Left cardiac atrium (tissue), 4 donors: ENCODE measurements around the gene UBA1. TPM values are rescaled to one million over a fixed set of nuclear protein-coding genes. Genes with fewer than 3 reads are reported as not detected.
A peak's percentile ranks its signal among the peaks of the same experiment; 100 is the strongest.

Experiments used
- ATAC-seq, 2 donors: fragments of 200-7000 bp; cut with Tn5 transposase; one replicate each; pipeline ENCODE4 v1.9.1; 2020; ENCODE audit warnings: mild to moderate bottlenecking in 2 of 2, moderate library complexity in 2 of 2
- DNase-seq: peaks from one replicate; pipeline ENCODE4 v3.0.0-alpha.2; 2020
- intact Hi-C, 2 donors: fragments of 100-400 bp; cut with DNase I; formaldehyde crosslinking; loops; one replicate each; pipeline versions ENCODE4 v1.14.1 to v1.15.1; 2022 to 2023
- total RNA-seq, 2 donors: library from RNA; stranded (reverse); fragmentation: NEBNext Ultra II Directional; extraction: Animal tissue kit (Norgen Biotek cat#: 25700); gene quantifications; one replicate each; pipeline ENCODE4 v1.2.1, GENCODE V29; 2021
- donor health status: DM: no; HTN: yes; CAD: no.
- donor health status: DM: no; HTN: yes; CAD: no; lungs with severe emphysema.
- donor health status: DM: yes; HTN: yes; CAD: no.
- donor health status: Dilated cardiomyopathy.

UBA1 gene
- total RNA-seq, 2 donors from 2014 or later = 101 to 132 TPM

GRCh38 chrX:47168495-47169073 lies 25.0 kb upstream of the UBA1 start:
- intact Hi-C loops = no loop called here
- DNase-seq = no peak
- no peak for ATAC-seq

GRCh38 chrX:47169273-47169672 lies 24.4 kb upstream of the UBA1 start:
- ATAC-seq (no peak), DNase-seq (peak; percentile 16)
- intact Hi-C loops = no loop called here

GRCh38 chrX:47169726-47170515 lies 23.7 kb upstream of the UBA1 start:
- intact Hi-C loops = no loop called here
- DNase-seq = peak; percentile 57
- ATAC-seq = peak; percentile 87 to 90

- intact Hi-C loops = no loop called here
- ATAC-seq (no peak), DNase-seq (no peak)
Observed at GRCh38 chrX:47170861-47171692, 22.6 kb upstream of the UBA1 start.

GRCh38 chrX:47171996-47172395 lies 21.6 kb upstream of the UBA1 start:
- ATAC-seq = no peak
- no peak for DNase-seq
- intact Hi-C loops = no loop called here

- DNase-seq (no peak), ATAC-seq (no peak)
- intact Hi-C loops = no loop called here
Observed at GRCh38 chrX:47172549-47172948, 21.1 kb upstream of the UBA1 start.

GRCh38 chrX:47172971-47173792 lies 20.4 kb upstream of the UBA1 start:
- DNase-seq = no peak
- intact Hi-C loops = no loop called here
- no peak for ATAC-seq

GRCh38 chrX:47174376-47174775 lies 19.3 kb upstream of the UBA1 start:
- intact Hi-C loops = no loop called here
- ATAC-seq (no peak), DNase-seq (no peak)

- intact Hi-C loops = no loop called here
- DNase-seq (no peak), ATAC-seq (no peak)
Observed at GRCh38 chrX:47174846-47175587, 18.6 kb upstream of the UBA1 start.

GRCh38 chrX:47175588-47175980 lies 18.0 kb upstream of the UBA1 start:
- intact Hi-C loops = no loop called here
- no peak for DNase-seq
- no peak for ATAC-seq

- intact Hi-C loops = no loop called here
- DNase-seq (peak; percentile 13), ATAC-seq (no peak)
Observed at GRCh38 chrX:47176101-47176740, 17.4 kb upstream of the UBA1 start.

GRCh38 chrX:47177079-47177478 lies 16.6 kb upstream of the UBA1 start:
- DNase-seq = peak; percentile 6
- intact Hi-C loops = no loop called here
- ATAC-seq = no peak

GRCh38 chrX:47178337-47178736 lies 15.3 kb upstream of the UBA1 start:
- DNase-seq = peak; percentile 17
- intact Hi-C loops = no loop called here
- ATAC-seq = no peak

- ATAC-seq = peak; percentile 79 to 86
- intact Hi-C loops = no loop called here
- DNase-seq = peak; percentile 66
Observed at GRCh38 chrX:47179221-47179927, 14.3 kb upstream of the UBA1 start.

- ATAC-seq (no peak), DNase-seq (peak; percentile 20)
- intact Hi-C loops = loop anchor here in 1 of 2 donors (10.0 kb wide), 1 partner anchor 635 kb away; no protein-coding TSS in a partner anchor
Observed at GRCh38 chrX:47179928-47180255, 13.7 kb upstream of the UBA1 start.

- ATAC-seq (no peak), DNase-seq (no peak)
- intact Hi-C loops = loop anchor here in 1 of 2 donors (10.0 kb wide), 1 partner anchor 634 kb away; no protein-coding TSS in a partner anchor
Observed at GRCh38 chrX:47180346-47180745, 13.3 kb upstream of the UBA1 start.

GRCh38 chrX:47181301-47181700 lies 12.3 kb upstream of the UBA1 start:
- DNase-seq (no peak), ATAC-seq (no peak)
- intact Hi-C loops = loop anchor here in 1 of 2 donors (10.0 kb wide), 1 partner anchor 634 kb away; no protein-coding TSS in a partner anchor
